ENCODE measurements around the gene CACNA2D3.
"Not testable (repeated sequence)": the region's sequence is repeated elsewhere in the genome, so short reads cannot be mapped to it uniquely, and the experiment has no call there.

Gene CACNA2D3

DNA sequence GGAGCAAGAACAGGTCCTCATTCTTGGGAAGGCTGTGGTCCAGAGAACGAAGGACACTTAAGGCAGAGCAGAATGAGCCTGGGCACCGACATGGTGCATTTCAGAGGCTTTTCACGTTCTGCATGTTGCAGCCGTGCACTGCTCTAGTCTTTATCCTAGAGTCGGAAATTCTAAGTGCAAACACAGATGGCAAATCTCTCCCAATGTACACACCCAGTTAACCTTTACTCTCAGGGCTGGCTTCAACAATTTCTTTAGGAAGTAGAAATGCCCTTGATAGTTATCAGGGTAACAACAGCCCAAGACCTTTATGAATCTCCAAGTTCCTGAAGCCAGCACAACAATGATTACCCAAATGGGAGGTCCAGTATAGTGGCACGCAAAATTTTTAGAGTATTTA, 844.6 kb downstream of the CACNA2D3 start:
- DNase-seq (ENCODE audit: low read depth) = no peak

DNA sequence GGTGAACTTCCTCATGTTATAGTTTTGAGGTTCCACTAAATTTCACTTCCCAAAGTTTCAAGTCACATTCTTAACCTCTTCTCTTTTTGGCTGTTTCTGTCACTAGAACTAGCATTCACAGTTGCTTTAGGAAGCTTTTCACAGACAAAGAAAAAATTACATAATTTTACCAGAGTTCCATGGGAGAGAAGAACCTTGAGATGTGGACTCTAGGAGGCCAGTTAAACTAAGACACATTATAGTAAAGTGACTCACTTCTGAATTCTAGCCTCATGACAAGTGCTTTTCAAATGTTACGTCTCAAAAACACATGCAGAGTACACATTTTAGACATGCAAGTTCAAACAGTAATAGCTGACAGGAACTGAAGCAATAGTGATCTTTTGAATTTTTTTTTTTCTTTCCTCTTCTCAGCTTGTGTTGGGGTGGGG, 845.4 kb downstream of the CACNA2D3 start:
- DNase-seq (ENCODE audit: low read depth) = no peak

GRCh38 chr3:54968546-54969172, 846.3 kb downstream of the CACNA2D3 start:
- DNase-seq (ENCODE audit: low read depth) = no peak

DNA sequence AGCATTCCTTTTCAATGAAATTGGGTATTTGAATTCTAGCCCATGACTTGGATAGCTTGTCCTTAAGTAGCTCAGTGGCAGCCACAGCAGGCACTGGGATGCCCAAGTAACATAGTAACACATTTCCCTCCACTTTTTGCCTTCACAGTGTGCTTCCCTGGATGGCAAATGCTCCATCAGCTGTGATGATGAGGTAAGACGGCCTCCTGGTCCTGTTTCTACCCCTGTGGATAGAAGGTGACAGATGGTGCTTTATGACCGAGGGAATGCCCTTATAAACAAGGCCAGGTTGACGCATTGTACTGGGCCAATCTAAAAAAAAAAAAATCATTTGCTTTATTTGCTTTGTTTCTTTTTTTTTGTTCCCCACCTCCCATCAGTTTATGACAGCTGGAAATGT, 847.3 kb downstream of the CACNA2D3 start:
- DNase-seq (ENCODE audit: low read depth) = no peak

GRCh38 chr3:54970895-54971294, 848.5 kb downstream of the CACNA2D3 start:
- DNase-seq (ENCODE audit: low read depth) = no peak

GRCh38 chr3:54977439-54977838, 855.1 kb downstream of the CACNA2D3 start:
- no peak for DNase-seq (ENCODE audit: low read depth)

GRCh38 chr3:54977946-54978345, 855.6 kb downstream of the CACNA2D3 start:
- DNase-seq (ENCODE audit: low read depth) = not testable (repeated sequence)

DNA sequence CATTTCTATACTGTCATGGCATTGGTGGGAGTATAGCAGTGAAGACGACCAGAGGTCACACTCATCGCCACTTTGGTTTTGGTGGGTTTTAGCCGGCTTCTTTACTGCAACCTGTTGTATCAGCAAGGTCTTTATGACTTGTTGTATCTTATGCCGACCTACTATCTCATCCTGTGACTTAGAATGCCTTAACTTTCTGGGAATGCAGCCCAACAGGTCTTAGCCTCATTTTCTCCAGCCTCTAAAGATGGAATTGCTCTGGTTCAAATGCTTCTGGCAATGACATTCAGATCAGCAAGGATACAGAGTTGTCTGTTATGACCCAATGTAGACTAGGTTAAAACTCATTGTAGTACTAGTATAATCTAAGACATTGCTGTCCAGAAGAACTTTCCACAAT, 860.5 kb downstream of the CACNA2D3 start:
- DNase-seq (ENCODE audit: low read depth) = no peak

DNA sequence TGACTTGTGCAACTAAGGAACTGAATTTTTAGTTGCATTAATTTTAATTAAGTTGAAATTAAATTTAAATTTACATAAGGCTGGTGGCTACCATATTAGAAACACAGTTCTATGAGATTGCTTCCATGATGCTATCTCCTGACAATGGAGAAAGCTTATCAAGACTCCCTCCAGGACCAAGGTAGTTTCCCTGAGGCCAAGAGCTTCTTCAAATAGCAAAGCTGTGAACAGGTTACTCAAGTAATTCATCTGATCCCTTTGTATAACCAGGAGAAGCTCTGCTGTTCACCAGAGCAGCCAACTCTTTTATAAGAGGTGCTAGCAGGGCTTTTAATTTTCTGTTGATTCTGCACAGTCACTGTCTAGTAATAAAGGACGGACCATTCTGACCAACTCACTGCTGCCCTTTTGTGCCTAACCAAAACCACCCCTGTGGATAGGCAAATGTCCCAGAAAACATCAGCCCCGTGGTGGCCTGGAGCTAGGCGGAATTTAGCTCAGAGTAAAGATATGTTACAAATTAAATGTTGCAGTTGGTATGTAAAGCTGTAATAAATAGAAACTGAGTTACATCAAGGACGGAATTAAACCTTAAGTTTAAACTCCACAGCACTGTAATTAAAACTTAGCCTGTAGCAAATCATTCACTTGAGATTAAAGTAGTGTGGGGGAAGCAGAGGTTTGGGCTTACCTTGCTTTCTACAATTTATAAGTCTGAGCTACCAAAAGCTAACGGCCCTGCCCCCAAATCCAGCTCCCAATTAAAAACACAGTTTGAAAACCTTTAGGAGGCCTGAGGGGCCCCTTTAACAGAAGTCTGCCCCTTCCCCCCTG, 861.1 kb downstream of the CACNA2D3 start:
- DNase-seq (ENCODE audit: low read depth) = no peak

GRCh38 chr3:54985856-54986255, 863.5 kb downstream of the CACNA2D3 start:
- no peak for DNase-seq (ENCODE audit: low read depth)

DNA sequence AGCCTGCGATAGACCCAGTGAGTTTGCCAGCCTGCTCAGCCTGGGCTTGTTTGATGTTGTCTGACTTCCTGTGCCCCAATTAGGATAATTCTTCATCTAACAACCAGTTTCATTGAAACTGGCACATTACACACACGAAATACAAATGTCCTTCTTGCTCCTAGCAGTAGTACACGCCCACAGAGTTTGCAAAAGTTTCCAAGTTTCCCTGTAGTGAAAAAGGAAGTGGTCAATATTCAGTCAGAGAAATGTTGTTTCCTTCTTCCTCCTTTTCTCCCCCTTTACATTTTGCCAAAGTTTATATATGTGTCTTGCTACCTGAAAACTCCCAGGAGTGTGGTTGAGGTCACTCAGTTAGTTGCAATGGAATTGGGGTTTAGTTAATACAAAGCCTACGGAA, 863.9 kb downstream of the CACNA2D3 start:
- DNase-seq (ENCODE audit: low read depth) = no peak

GRCh38 chr3:54987719-54988118, 865.4 kb downstream of the CACNA2D3 start:
- DNase-seq (ENCODE audit: low read depth) = no peak

GRCh38 chr3:54988302-54988837, 866.0 kb downstream of the CACNA2D3 start:
- no peak for DNase-seq (ENCODE audit: low read depth)

- no peak for DNase-seq (ENCODE audit: low read depth)
Measured at GRCh38 chr3:54988838-54989630, 866.7 kb downstream of the CACNA2D3 start.

- DNase-seq (ENCODE audit: low read depth) = no peak
Measured at GRCh38 chr3:54994111-54994513, 871.8 kb downstream of the CACNA2D3 start.

DNA sequence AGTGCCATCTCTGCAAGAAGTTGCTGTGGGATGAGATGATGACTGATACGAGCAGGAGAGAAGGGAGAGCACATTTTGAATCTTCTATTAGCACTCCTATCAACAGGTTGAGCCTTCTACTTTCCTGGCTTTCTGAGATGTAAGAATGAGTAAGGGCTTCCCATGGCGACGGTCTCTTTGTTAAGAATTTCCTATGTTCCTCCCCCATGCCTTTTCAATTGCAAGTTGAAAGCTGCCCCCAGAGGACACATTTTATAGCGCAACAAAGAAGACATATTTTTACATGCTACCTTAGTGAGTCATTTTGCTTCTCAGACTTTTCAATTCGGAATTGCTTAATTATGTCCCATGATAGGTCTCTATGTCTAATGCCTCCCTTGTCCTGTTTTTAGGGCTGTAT, 876.8 kb downstream of the CACNA2D3 start:
- no peak for DNase-seq (ENCODE audit: low read depth)

DNA sequence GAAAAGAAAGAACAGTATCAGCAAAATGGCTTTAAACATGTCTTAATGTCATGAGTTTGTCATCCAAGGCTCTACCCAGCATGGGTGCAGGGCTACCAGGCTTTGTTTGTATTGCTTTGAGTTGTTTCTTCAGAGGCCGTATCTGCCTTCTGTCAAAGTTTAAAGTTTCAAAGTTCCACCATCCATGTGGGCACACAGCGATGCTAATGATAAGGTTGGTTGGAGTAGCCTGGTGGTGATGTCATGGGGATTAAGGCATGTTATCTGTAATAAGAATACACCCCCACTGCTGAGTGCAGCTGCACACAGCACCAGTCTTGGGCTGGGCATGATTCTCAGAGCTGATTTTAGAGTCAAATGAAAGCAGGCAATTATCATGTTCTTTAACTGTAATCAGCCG, 877.5 kb downstream of the CACNA2D3 start:
- no peak for DNase-seq (ENCODE audit: low read depth)

DNA sequence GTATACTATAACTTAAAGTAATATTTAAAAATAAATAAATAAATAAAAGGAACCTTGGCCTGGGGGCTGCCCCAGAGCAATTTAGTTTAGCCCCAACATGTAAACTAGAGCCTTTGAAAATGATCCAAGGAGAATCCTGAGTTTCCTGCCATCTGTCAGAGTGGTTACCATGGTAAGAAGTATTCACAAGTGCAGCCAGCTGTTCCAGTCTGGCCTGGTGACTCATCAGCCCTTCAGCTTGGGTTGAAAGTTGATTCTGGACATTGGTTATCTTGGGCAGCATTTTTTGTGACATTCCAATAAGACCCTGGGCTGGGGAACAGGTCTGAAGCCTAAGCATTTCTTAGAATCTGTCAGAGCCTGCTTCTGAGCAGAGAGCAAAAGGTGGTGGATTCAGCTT, 878.2 kb downstream of the CACNA2D3 start:
- DNase-seq (ENCODE audit: low read depth) = no peak

- no peak for DNase-seq (ENCODE audit: low read depth)
Measured at GRCh38 chr3:55000953-55001352, 878.6 kb downstream of the CACNA2D3 start.

- DNase-seq (ENCODE audit: low read depth) = no peak
Measured at GRCh38 chr3:55002416-55002930, 880.1 kb downstream of the CACNA2D3 start.

DNA sequence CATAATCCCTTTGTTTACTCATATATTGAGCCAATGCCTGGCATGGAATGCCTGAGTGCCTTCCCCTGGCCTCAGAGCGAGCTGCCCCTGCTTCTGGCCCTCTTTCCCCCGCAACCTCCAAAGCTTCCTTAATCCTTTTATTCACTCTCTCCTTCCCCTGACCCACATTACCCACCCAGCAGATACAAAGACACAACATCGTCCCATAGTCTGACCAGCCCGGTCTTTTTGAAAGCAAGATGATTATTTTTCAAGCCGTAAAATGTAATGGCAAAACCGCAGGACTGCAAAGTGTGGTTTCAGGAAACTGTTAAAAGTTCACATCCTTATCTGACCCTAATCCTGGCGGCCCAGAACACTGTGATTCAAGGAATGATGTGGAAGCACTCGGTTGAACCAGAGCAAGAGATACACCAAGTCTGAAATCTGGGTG, 883.9 kb downstream of the CACNA2D3 start:
- no peak for DNase-seq (ENCODE audit: low read depth)

DNA sequence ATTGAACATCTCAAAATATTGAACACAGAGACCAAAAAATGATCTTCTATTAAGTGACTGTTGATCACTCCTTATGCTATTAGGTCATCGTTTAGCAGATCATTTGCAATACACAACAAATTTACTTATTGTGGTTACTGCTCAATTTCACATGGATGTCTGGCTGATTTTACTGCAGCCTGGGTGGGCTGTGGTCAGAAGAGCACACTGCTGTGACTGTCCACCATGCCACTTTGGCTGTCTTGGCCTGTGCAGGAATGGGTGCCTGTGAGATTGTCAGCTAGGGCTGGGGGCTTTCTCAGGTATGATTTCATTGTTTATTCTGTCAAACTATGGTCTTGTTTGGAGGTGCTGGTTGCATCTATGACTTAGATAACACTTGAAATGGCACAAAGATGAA, 885.6 kb downstream of the CACNA2D3 start:
- no peak for DNase-seq (ENCODE audit: low read depth)
